ENCODE measurements around the gene LTB.
A peak's percentile ranks its signal among the peaks of the same experiment; 100 is the strongest.

Gene LTB

GRCh38 chr6:31626952-31627351 lies 44.7 kb upstream of the LTB start:
- no peak for TF ChIP-seq CTCF (IDR thresholded peaks at IDR 0.05; ENCODE audit: low read depth, low read length, missing control alignments)
- in situ Hi-C loops (cut with HindIII; ENCODE audit: low sequenced_read_pairs) = no loop called here
- DNase-seq (ENCODE audit: low read depth) = no peak
- no peak overlapping the region for H3K4me3 ChIP-seq (ENCODE audit: low read depth, low read length)

- TF ChIP-seq CTCF (IDR thresholded peaks at IDR 0.05; ENCODE audit: low read depth, low read length, missing control alignments) = no peak
- in situ Hi-C loops (cut with HindIII; ENCODE audit: low sequenced_read_pairs) = no loop called here
- no peak for DNase-seq (ENCODE audit: low read depth)
- H3K4me3 ChIP-seq (ENCODE audit: low read depth, low read length) = no peak overlapping the region
Measured at GRCh38 chr6:31624070-31624469, 41.8 kb upstream of the LTB start.

GRCh38 chr6:31622684-31623091 lies 40.5 kb upstream of the LTB start:
- peak overlapping the region; percentile 96 for H3K4me3 ChIP-seq (ENCODE audit: low read depth, low read length)
- in situ Hi-C loops (cut with HindIII; ENCODE audit: low sequenced_read_pairs) = no loop called here
- no peak for TF ChIP-seq CTCF (IDR thresholded peaks at IDR 0.05; ENCODE audit: low read depth, low read length, missing control alignments)
- DNase-seq (ENCODE audit: low read depth) = no peak

- DNase-seq (ENCODE audit: low read depth) = no peak
- H3K4me3 ChIP-seq (ENCODE audit: low read depth, low read length) = peak overlapping the region; percentile 96
- in situ Hi-C loops (cut with HindIII; ENCODE audit: low sequenced_read_pairs) = no loop called here
- no peak for TF ChIP-seq CTCF (IDR thresholded peaks at IDR 0.05; ENCODE audit: low read depth, low read length, missing control alignments)
Measured at GRCh38 chr6:31621991-31622390, 39.8 kb upstream of the LTB start.

GRCh38 chr6:31621320-31621939 lies 39.2 kb upstream of the LTB start:
- in situ Hi-C loops (cut with HindIII; ENCODE audit: low sequenced_read_pairs) = no loop called here
- no peak for TF ChIP-seq CTCF (IDR thresholded peaks at IDR 0.05; ENCODE audit: low read depth, low read length, missing control alignments)
- no peak for DNase-seq (ENCODE audit: low read depth)
- H3K4me3 ChIP-seq (ENCODE audit: low read depth, low read length) = peak overlapping the region; percentile 96

GRCh38 chr6:31620586-31621319 lies 38.5 kb upstream of the LTB start, which contains the start of gene PRRC2A:
Gene PRRC2A (plus strand): TSS chr6:31620715. CDS start chr6:31622790, 2,075 bp downstream.
- in situ Hi-C loops (cut with HindIII; ENCODE audit: low sequenced_read_pairs) = no loop called here
- no peak for TF ChIP-seq CTCF (IDR thresholded peaks at IDR 0.05; ENCODE audit: low read depth, low read length, missing control alignments)
- DNase-seq (ENCODE audit: low read depth) = peak; percentile 95
- peak within 1 kb of the TSS; percentile 96 for H3K4me3 ChIP-seq (ENCODE audit: low read depth, low read length)
